ENCODE data around the gene ZNF737.

DNA sequence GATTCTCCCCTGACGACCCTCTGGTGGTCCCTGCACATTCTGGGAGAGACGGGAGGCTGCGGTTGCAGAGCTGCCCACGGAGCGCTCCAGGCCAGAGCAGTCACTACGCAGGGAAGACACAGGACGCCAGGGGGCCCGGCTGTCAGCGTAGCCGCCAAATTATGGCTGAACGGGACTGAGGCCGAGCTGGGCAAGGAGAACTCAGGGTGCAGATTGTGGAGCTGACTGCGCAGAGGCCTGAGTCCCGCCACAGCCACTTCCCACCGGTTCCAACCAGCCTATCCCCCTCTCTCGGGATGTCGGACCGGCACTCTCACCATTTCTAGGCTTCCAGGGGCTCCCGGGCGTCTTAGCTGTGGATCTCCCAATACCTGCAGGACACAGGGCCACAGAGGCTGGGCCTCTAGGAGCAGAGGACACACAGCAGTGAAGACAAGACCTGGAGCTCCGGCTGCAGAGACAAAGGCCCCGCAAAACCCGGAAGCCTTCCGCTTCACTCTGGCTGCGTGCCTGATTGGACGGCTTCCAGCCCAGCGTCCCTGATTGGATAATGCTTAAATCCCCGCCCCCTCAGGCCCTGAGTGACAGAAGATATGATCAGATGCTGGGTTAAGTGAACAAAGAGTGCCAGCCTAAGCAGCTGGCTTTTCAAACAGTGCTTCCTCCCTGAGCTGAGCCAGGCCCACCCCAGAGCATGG is at the start of gene ZNF737:
- TF ChIP-seq CTCF (IDR thresholded peaks at IDR 0.05; ENCODE audit: insufficient read depth, low read length) (no peak), POLR2AphosphoS5 (IDR thresholded peaks at IDR 0.05; ENCODE audit: low read depth) (peak; percentile 73; the same call in 1 of the 2 replicates)
